Smooth muscle cell (in vitro differentiated cells): ENCODE data around the gene USP48. TPM values are rescaled to one million over a fixed set of nuclear protein-coding genes. Genes with fewer than 3 reads are reported as not detected.

ENCODE experiments used
- DNase-seq: peaks from one replicate; lab custom pipeline; 2025; ENCODE audit not compliant: unreplicated experiment; lab: John Stamatoyannopoulos, UW
- H2AFZ ChIP-seq: fragments of 200-600 bp; sonication (generic); 2 replicates; pipeline ENCODE4 v1.6.0; 2016; ENCODE audit warnings: antibody characterized with exemption, low read depth, mild to moderate bottlenecking
- H3F3A ChIP-seq: fragments of 200-600 bp; sonication (generic); 2 replicates; pipeline ENCODE4 v1.6.0; 2017; ENCODE audit warnings: antibody characterized with exemption, low read depth
- H3K27ac ChIP-seq: fragments of 200-600 bp; sonication (generic); 2 replicates; pipeline ENCODE4 v1.5.1; 2016; ENCODE audit warnings: low read depth, mild to moderate bottlenecking
- H3K27me3 ChIP-seq: fragments of 200-600 bp; sonication (generic); 2 replicates; pipeline ENCODE4 v1.6.1; 2016; ENCODE audit warnings: low read depth, mild to moderate bottlenecking
- H3K36me3 ChIP-seq: fragments of 200-600 bp; sonication (generic); 2 replicates; pipeline ENCODE4 v1.5.1; 2016; ENCODE audit warnings: low read depth
- H3K4me1 ChIP-seq: fragments of 200-600 bp; sonication (generic); 2 replicates; pipeline ENCODE4 v1.5.1; 2016; ENCODE audit warnings: low read depth
- H3K4me2 ChIP-seq: fragments of 200-600 bp; sonication (generic); 2 replicates; pipeline ENCODE4 v1.6.0; 2016; ENCODE audit warnings: mild to moderate bottlenecking
- H3K4me3 ChIP-seq: fragments of 200-600 bp; sonication (generic); 2 replicates; pipeline ENCODE4 v1.5.1; 2016; ENCODE audit warnings: mild to moderate bottlenecking
- H3K79me2 ChIP-seq: fragments of 200-600 bp; sonication (generic); 2 replicates; pipeline ENCODE4 v1.6.0; 2016; ENCODE audit warnings: low read depth, mild to moderate bottlenecking
- H3K9ac ChIP-seq: fragments of 200-600 bp; sonication (generic); 2 replicates; pipeline ENCODE4 v1.6.0; 2016; ENCODE audit warnings: low read depth
- H3K9me3 ChIP-seq: fragments of 200-600 bp; sonication (generic); replicated peaks from 2 replicates; pipeline ENCODE4 v1.5.1; 2016; ENCODE audit warnings: low read depth
- H4K20me1 ChIP-seq: fragments of 200-600 bp; sonication (generic); 2 replicates; pipeline ENCODE4 v1.6.0; 2016; ENCODE audit warnings: low read depth
- WGBS: methylation state at CpG from one replicate; pipeline ENCODE4 v1.1.7; 2016; ENCODE audit warnings: low lambda C conversion rate; 5-methylcytosine and 5-hydroxymethylcytosine counted together
- polyA plus RNA-seq: library from polyadenylated mRNA; unstranded; fragments of >200 nt; fragmentation: Nextera tagmentation; extraction: Ambion mirVana; gene quantifications from 2 replicates; pipeline ENCODE4 v1.2.1, GENCODE V29; 2016
- total RNA-seq: library from RNA; depleted of rRNA; stranded (reverse); fragments of >200 nt; gene quantifications from 2 replicates; pipeline ENCODE4 v1.2.3, GENCODE V29; 2014
- TF ChIP-seq, protein P1 (sequence below): fragments of 200-600 bp; sonication (generic); IDR thresholded peaks from 2 replicates; pipeline ENCODE4 v1.5.1; 2017; ENCODE audit warnings: borderline replicate concordance, mild to moderate bottlenecking, antibody characterized with exemption; ENCODE audit not compliant: insufficient read depth, poor library complexity, severe bottlenecking

USP48 gene
- total and polyA plus RNA-seq, 2 experiments from 2014 or later, result 34.5 to 76.0 TPM

DNA sequence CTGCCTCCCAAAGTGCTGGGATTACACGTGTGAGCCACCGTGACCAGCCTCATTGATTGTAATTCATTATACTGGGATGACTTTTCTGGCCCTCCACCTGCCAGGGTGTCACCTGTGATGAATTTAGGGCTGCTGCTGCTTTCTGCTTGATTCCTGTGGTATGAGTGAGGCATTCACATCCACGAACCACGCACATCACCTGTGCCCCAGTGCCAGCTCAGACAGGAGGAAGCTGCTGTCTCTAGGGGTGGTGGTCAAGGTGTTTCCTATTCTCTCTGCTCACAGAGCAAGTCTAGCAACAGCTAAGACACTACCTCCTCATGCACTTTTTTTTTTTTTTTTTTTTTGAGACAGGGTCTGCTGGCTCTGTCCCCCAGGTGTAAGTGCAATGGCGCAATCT, 16.8 kb upstream of the USP48 start:
- WGBS, result 95% methylated on average over 5 of the region's 5 CpGs
- Histone ChIP-seq H3K4me3 (no peak overlapping the region), H3K4me2 (no peak overlapping the region), H3K9me3 (no peaks in the 10 kb centered on the region), H2AFZ (no peak overlapping the region), H3K9ac (no peak overlapping the region), H4K20me1 (no peaks in the 10 kb centered on the region), H3K27ac (no peak overlapping the region), H3F3A (no peaks in the 10 kb centered on the region), H3K36me3 (no peaks in the 10 kb centered on the region), H3K4me1 (no peaks in the 10 kb centered on the region), H3K27me3 (no peaks in the 10 kb centered on the region), H3K79me2 (no peaks in the 10 kb centered on the region)
- TF ChIP-seq, protein P1, sequence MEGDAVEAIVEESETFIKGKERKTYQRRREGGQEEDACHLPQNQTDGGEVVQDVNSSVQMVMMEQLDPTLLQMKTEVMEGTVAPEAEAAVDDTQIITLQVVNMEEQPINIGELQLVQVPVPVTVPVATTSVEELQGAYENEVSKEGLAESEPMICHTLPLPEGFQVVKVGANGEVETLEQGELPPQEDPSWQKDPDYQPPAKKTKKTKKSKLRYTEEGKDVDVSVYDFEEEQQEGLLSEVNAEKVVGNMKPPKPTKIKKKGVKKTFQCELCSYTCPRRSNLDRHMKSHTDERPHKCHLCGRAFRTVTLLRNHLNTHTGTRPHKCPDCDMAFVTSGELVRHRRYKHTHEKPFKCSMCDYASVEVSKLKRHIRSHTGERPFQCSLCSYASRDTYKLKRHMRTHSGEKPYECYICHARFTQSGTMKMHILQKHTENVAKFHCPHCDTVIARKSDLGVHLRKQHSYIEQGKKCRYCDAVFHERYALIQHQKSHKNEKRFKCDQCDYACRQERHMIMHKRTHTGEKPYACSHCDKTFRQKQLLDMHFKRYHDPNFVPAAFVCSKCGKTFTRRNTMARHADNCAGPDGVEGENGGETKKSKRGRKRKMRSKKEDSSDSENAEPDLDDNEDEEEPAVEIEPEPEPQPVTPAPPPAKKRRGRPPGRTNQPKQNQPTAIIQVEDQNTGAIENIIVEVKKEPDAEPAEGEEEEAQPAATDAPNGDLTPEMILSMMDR, result no peak
- DNase-seq, result no peak

DNA sequence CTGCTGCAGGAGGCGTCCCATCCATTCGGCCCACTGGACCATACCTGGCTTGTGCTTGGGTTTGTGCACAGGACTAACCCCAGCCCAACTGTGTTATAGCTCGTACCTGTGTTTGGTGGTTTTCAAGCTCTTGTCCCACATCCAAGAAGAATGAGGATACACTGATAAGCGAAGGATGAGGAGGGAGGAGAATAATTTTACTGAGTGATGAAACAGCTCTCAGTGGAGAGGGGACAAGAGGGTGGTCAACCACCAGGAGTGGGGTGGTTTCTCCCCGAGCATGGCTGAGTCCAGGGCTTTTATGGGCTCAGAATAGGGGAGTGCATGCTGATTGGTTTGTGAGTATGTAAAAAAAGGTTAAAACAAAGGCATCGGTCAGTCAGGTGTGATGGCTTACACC, 12.1 kb upstream of the USP48 start:
- Histone ChIP-seq H3K4me1 (no peaks in the 10 kb centered on the region), H3K27ac (no peak overlapping the region), H3F3A (no peaks in the 10 kb centered on the region), H3K9ac (no peak overlapping the region), H3K4me2 (no peak overlapping the region), H3K36me3 (no peaks in the 10 kb centered on the region), H2AFZ (no peak overlapping the region), H3K9me3 (no peaks in the 10 kb centered on the region), H3K79me2 (no peaks in the 10 kb centered on the region), H4K20me1 (no peaks in the 10 kb centered on the region), H3K4me3 (no peak overlapping the region), H3K27me3 (no peaks in the 10 kb centered on the region)
- 91% methylated on average over 6 of the region's 6 CpGs for WGBS
- no peak for DNase-seq
- TF ChIP-seq, protein P1, result no peak

DNA sequence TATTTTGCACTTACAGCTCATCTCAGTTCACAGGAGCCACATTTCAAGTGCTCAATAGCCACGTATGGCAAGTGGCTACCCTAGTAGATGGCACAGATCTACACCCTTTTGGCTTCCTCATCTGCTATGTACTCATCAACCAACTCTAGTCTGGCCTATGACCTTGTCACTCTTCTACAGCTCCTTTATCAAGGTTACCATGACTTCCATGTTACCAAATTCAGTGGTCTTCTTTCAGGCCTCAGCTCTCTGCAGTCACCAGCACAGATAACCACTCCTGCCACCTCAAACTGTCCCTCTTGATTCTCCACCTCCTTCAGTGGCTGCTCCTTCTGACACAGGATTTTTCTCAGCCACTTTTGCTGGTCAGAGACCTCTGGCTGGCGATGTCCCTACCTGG, 11.7 kb upstream of the USP48 start:
- WGBS, result 92% methylated on average over 2 of the region's 2 CpGs
- H3K4me1 ChIP-seq, result no peaks in the 10 kb centered on the region
- no peak overlapping the region for H3K4me3 ChIP-seq

DNA sequence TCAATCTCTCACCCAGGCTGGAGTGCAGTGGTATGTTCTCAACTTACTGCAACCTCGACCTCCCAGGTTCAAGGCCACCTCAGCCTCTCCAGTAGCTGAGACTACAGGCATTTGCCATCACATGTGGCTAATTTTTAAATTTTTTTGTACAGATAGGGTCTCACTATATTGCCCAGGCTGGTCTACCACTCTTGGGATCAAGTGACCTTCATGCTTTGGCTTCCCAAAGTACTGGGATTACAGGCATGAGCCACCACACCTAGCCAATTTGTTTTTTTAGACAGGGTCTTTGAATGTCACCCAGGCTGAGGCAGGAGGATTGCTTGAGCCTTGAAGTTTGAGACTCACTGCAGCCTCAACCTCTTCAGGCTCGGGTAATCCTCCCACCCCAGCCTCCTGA, 10.2 kb upstream of the USP48 start:
- Histone ChIP-seq H3F3A (no peaks in the 10 kb centered on the region), H3K36me3 (no peaks in the 10 kb centered on the region), H3K4me3 (no peak overlapping the region), H3K9ac (no peak overlapping the region), H3K27me3 (no peaks in the 10 kb centered on the region), H3K4me2 (no peak overlapping the region), H3K79me2 (no peaks in the 10 kb centered on the region), H4K20me1 (no peaks in the 10 kb centered on the region), H3K27ac (no peak overlapping the region), H3K9me3 (no peaks in the 10 kb centered on the region), H3K4me1 (no peaks in the 10 kb centered on the region), H2AFZ (no peak overlapping the region)
- TF ChIP-seq, protein P1, result no peak
- DNase-seq, result no peak
- WGBS, result 92% methylated on average over 2 of the region's 2 CpGs

More for the DNA sequence above, 11.7 kb upstream of the USP48 start:
- no peaks in the 10 kb centered on the region for H3K36me3 ChIP-seq
- no peaks in the 10 kb centered on the region for H3F3A ChIP-seq
- H3K79me2 ChIP-seq, result no peaks in the 10 kb centered on the region
- DNase-seq, result no peak
- H3K9ac ChIP-seq, result no peak overlapping the region
- no peaks in the 10 kb centered on the region for H3K9me3 ChIP-seq
- H4K20me1 ChIP-seq, result no peaks in the 10 kb centered on the region
- no peak overlapping the region for H3K4me2 ChIP-seq
- no peaks in the 10 kb centered on the region for H3K27me3 ChIP-seq
- H3K27ac ChIP-seq, result no peak overlapping the region
- TF ChIP-seq, protein P1, result no peak
- H2AFZ ChIP-seq, result no peak overlapping the region
